Transverse colon (tissue), 4 donors: ENCODE measurements around the gene MSI2. TPM values are rescaled to one million over a fixed set of nuclear protein-coding genes. Genes with fewer than 3 reads are reported as not detected.
A peak's percentile ranks its signal among the peaks of the same experiment; 100 is the strongest.

Experiments
- DNase-seq: peaks from one replicate; pipeline ENCODE4 v3.0.0-alpha.2; 2019
- H3K27ac ChIP-seq, 4 donors: fragments of 200-600 bp; sonication (generic); 2 replicates each; pipeline ENCODE4 v1.5.1; 2016 to 2018; ENCODE audit warnings: inconsistent platforms in 4 of 4
- H3K27me3 ChIP-seq: fragments of 200-600 bp; sonication (generic); 2 replicates; pipeline ENCODE4 v1.5.1; 2017; ENCODE audit warnings: inconsistent platforms
- H3K36me3 ChIP-seq, 4 donors: fragments of 200-600 bp; sonication (generic); 2 replicates each; pipeline ENCODE4 v1.5.1; 2017 to 2019; ENCODE audit warnings: inconsistent platforms in 4 of 4
- H3K4me1 ChIP-seq, 4 donors: fragments of 200-600 bp; sonication (generic); 2 replicates each; pipeline ENCODE4 v1.5.1; 2017 to 2020; ENCODE audit warnings: inconsistent platforms in 4 of 4
- H3K4me3 ChIP-seq, 4 donors: fragments of 200-600 bp; sonication (generic); 1 replicate in 1 of 4; 2 replicates in 3 of 4; pipeline versions ENCODE4 v1.5.1 to v1.6.1; 2017 to 2019; ENCODE audit warnings: inconsistent platforms in 4 of 4
- H3K9me3 ChIP-seq, 2 donors: fragments of 200-600 bp; sonication (generic); 2 replicates each; pipeline ENCODE4 v1.5.1; 2017 to 2019; ENCODE audit warnings: inconsistent platforms in 2 of 2
- EP300 ChIP-seq: sonication (generic); formaldehyde crosslinking; IDR thresholded peaks from one replicate; pipeline ENCODE4 v1.6.1; 2017; ENCODE audit warnings: antibody characterized with exemption, low read depth
- POLR2A ChIP-seq: fragments of 450-650 bp; IDR thresholded peaks from one replicate; pipeline ENCODE4 v1.6.1; 2016; ENCODE audit warnings: antibody characterized with exemption, mild to moderate bottlenecking, moderate library complexity
- POLR2AphosphoS5 ChIP-seq, 3 donors: sonication (generic); formaldehyde crosslinking; IDR thresholded peaks; one replicate each; pipeline ENCODE4 v1.6.1; 2016; ENCODE audit warnings: antibody characterized with exemption in 3 of 3
- WGBS, 2 donors: methylation state at CpG; one replicate each; pipeline ENCODE4 v1.1.5; 2018; ENCODE audit warnings: low coverage in 1 of 2; 5-methylcytosine and 5-hydroxymethylcytosine counted together
- in situ Hi-C, 4 donors: fragments of 200-750 bp; cut with MboI; loops; one replicate each; pipeline versions ENCODE4 v1.15.0 to v1.15.1; 2017; ENCODE audit warnings: low sequenced_read_pairs in 3 of 4, low pct_ligation_motif_present in 1 of 4, low pct_unique_long_range_greater_than_20kb in 1 of 4
- intact Hi-C: fragments of 100-400 bp; cut with DNase I; formaldehyde crosslinking; loops from one replicate; pipeline ENCODE4 v1.15.1; 2023; ENCODE audit warnings: low total_unique reads
- total RNA-seq, 4 donors: library from RNA; depleted of rRNA; stranded (reverse); fragments of >200 nt; gene quantifications; one replicate each; pipeline ENCODE4 v1.1.0, GENCODE V29; 2016
- TF ChIP-seq, protein P1 (sequence below), 5 experiments: fragments of 200-600 bp in 3 of 5; fragments of 450-650 bp in 2 of 5; sonication (generic) in 3 of 5; IDR thresholded peaks; 1 replicate in 2 of 5; 2 replicates in 3 of 5; pipeline ENCODE4 v1.5.1; 2016 to 2017; ENCODE audit warnings: antibody characterized with exemption in 5 of 5, inconsistent platforms in 3 of 5, mild to moderate bottlenecking in 2 of 5, moderate library complexity in 1 of 5

MSI2 gene
- total RNA-seq, 4 donors from 2014 or later, result 20.6 to 36.0 (median 29.3) TPM

DNA sequence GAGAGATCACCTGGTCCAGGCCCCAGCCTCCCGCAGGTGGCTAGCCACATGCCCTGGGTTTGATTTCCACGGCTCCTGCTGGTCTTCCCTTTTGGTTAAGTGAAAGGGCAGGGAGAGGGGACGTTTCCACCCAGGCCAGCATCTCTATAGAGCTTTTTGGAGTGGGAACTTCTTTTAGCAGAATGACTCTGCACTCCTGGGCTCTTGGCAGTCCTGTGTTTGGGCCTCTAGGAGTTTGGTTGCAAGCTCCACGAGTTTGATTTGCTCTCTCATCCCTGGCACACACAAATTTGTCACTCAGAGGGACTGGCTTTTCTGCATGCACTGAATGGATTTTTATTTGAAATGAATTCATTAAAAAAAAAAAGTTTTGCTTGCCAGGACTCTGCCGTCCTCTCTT is 32.8 kb downstream of the MSI2 start:
- no peaks in the 10 kb centered on the region for H3K27me3 ChIP-seq
- H3K4me1 ChIP-seq, result peaks cover 0 to 25% (median 6%) of the 10 kb centered on the region in 4 donors
- intact Hi-C loops, result no loop called here
- WGBS, 2 donors, result 77 to 82% methylated on average over 2 to 5 of the region's 5 CpGs
- in situ Hi-C loops, result no loop called here
- H3K9me3 ChIP-seq, result no peaks in the 10 kb centered on the region
- H3K4me3 ChIP-seq, result no peak overlapping the region
- no peaks in the 10 kb centered on the region for H3K36me3 ChIP-seq
- TF ChIP-seq POLR2A (no peak), POLR2AphosphoS5 (IDR thresholded peaks at IDR 0.05) (no peak), EP300 (no peak)
- TF ChIP-seq, protein P1, sequence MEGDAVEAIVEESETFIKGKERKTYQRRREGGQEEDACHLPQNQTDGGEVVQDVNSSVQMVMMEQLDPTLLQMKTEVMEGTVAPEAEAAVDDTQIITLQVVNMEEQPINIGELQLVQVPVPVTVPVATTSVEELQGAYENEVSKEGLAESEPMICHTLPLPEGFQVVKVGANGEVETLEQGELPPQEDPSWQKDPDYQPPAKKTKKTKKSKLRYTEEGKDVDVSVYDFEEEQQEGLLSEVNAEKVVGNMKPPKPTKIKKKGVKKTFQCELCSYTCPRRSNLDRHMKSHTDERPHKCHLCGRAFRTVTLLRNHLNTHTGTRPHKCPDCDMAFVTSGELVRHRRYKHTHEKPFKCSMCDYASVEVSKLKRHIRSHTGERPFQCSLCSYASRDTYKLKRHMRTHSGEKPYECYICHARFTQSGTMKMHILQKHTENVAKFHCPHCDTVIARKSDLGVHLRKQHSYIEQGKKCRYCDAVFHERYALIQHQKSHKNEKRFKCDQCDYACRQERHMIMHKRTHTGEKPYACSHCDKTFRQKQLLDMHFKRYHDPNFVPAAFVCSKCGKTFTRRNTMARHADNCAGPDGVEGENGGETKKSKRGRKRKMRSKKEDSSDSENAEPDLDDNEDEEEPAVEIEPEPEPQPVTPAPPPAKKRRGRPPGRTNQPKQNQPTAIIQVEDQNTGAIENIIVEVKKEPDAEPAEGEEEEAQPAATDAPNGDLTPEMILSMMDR (IDR thresholded peaks at IDR 0.05), result no peak
- H3K27ac ChIP-seq, result peak overlapping the region in 1 of 4 donors; percentile 12
- DNase-seq, result no peak

DNA sequence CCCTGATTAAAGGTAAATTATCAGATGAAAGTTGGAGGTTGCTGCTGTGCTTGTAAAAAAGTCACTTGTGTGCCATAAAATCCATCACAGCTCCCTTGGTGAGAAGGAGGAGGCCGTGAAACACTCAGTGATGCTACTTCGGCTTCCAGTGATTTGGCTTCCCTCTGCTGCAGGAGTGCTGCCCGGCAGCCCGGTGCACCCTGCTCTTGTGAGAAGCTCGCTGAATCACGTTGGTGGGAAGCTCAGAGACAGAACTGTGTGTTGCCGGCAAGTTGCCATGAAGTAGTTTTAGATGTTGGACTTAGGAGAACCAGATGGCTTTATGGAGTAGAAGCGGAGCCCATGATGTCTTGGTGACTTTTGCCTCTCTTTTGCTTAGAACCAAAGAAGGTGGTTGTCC is 33.3 kb downstream of the MSI2 start:
- Histone ChIP-seq H3K9me3 (no peaks in the 10 kb centered on the region), H3K27ac (no peak overlapping the region), H3K4me3 (no peak overlapping the region), H3K27me3 (no peaks in the 10 kb centered on the region), H3K36me3 (no peaks in the 10 kb centered on the region), H3K4me1 (peaks cover 0 to 25% (median 6%) of the 10 kb centered on the region in 4 donors)
- in situ Hi-C loops (no loop called here), intact Hi-C loops (no loop called here)
- TF ChIP-seq POLR2AphosphoS5 (IDR thresholded peaks at IDR 0.05) (no peak), EP300 (no peak), POLR2A (no peak)
- TF ChIP-seq, protein P1 (IDR thresholded peaks at IDR 0.05), result no peak
- 75% methylated on average over 8 of the region's 8 CpGs; no CpG with 5 or more reads in 1 of the 2 donors for WGBS, 2 donors
- DNase-seq, result no peak

DNA sequence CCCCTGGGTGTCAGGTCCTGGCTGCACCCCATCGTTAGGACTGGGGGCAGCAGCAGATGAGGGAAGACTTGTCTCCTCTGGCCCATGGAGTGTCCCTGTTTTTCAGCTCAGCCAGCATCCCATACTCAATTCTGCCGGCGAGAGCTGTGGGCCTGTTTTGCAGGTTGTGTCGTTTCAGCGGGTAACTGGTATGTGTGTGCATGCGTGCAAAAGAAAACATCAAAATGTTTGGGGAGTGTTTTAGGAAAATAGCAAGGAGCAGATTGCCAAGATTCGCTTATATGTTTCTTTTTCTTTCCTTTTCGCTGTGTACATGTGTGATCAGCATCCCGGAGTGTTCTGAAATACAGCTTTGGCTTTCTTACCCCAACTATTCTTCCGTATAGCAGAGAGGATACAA is 34.7 kb downstream of the MSI2 start:
- Histone ChIP-seq H3K4me1 (peaks cover 0 to 35% (median 13%) of the 10 kb centered on the region in 4 donors), H3K27me3 (no peaks in the 10 kb centered on the region), H3K27ac (no peak overlapping the region), H3K36me3 (no peaks in the 10 kb centered on the region), H3K9me3 (no peaks in the 10 kb centered on the region), H3K4me3 (no peak overlapping the region)
- TF ChIP-seq POLR2AphosphoS5 (IDR thresholded peaks at IDR 0.05) (no peak), EP300 (no peak), POLR2A (no peak)
- TF ChIP-seq, protein P1 (IDR thresholded peaks at IDR 0.05), result no peak
- intact Hi-C loops (no loop called here), in situ Hi-C loops (no loop called here)
- 93 to 100% methylated on average over 3 to 10 of the region's 10 CpGs for WGBS, 2 donors
- DNase-seq, result no peak

DNA sequence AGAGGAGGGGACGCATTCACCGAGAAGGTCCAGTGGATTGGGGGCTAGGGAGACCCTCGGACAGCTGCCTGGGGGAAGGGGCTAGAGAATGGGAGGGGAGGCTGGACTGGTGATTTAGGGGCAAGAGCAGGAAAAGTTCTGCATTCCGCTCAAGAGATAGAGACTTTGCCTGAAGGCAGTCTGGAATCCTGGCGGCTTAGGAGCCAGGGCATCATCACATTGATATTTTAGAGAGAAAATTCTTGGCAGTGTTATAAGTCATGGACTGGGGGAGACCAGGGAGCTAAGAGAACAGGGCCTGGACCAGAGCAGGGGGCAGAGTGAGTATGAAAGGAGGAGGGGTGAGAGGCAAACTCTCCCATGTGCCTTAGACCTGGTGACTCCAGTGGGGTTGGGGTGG is 35.8 kb downstream of the MSI2 start:
- H3K27ac ChIP-seq, result no peak overlapping the region
- DNase-seq, result no peak
- TF ChIP-seq POLR2A (no peak), POLR2AphosphoS5 (IDR thresholded peaks at IDR 0.05) (no peak), EP300 (no peak)
- TF ChIP-seq, protein P1 (IDR thresholded peaks at IDR 0.05), result no peak
- WGBS, 2 donors, result 95 to 97% methylated on average over 5 of the region's 5 CpGs
- no peaks in the 10 kb centered on the region for H3K36me3 ChIP-seq
- H3K9me3 ChIP-seq, result no peaks in the 10 kb centered on the region
- intact Hi-C loops, result no loop called here
- no peak overlapping the region for H3K4me3 ChIP-seq
- in situ Hi-C loops, result no loop called here
- no peaks in the 10 kb centered on the region for H3K27me3 ChIP-seq
- H3K4me1 ChIP-seq, result peaks cover 0 to 35% (median 13%) of the 10 kb centered on the region in 4 donors
